ENCODE measurements around the gene RASAL2. TPM values are rescaled to one million over a fixed set of nuclear protein-coding genes. Genes with fewer than 3 reads are reported as not detected.
"Not testable (repeated sequence)": the region's sequence is repeated elsewhere in the genome, so short reads cannot be mapped to it uniquely, and the experiment has no call there.

Gene RASAL2
- total RNA-seq, 1 experiment from 2014 or later, result 28.7 TPM

DNA sequence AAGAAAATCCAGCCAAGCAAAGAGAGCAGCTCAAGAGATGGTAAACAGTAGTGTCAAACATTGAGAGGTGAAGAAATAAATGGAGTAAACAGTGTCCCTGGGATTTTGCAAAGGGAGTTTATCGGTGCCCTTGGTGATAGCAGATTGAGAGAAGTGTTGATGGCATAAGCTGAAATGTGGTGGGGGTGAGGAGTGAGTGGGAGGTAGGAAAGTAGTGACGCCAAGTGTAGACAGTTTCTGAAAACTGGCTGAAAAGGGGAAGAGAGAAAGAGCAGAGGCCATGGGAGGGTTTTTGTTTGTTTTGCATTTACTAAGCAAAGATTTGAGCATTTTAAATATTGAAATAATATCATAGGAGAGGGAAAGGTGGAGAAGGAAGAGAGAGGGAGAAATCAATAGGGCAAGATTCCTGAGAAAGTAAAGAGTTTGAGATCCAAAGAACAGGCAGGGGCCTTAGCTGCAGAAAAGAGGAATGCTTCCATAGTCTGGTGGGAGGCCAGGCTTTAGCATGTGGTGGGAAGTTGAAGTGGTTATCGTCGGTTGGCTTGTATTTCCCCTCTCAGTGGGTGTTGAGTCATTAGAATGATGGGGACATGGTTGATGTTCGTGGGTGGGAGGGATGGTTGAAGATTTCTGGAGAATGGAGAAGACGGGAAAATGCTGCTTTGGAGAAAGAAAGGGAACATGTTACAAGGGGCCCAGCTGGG is 26.8 kb upstream of the RASAL2 start:
- DNase-seq (ENCODE audit: low read depth), result no peak

DNA sequence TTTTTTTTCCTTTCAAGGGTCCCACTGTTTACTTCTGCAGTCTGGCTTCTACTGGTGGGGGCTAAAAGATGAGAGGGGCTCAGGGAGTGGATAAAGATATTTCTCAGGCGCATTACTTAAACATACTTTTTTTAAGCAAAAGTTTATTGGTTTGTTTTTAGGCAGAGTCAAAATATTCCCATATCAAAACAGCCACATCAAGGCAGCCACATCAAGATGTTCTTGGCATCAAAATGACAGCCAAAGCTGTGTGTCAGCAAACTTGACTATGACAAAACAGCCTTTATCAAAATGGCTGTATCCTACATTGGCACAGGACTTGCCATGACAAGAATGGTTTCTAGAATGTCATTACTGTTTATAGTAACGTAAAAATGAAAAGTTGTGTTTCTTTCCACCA is 22.1 kb upstream of the RASAL2 start:
- DNase-seq (ENCODE audit: low read depth), result no peak

GRCh38 chr1:178072326-178072725 is 21.6 kb upstream of the RASAL2 start:
- no peak for DNase-seq (ENCODE audit: low read depth)

DNA sequence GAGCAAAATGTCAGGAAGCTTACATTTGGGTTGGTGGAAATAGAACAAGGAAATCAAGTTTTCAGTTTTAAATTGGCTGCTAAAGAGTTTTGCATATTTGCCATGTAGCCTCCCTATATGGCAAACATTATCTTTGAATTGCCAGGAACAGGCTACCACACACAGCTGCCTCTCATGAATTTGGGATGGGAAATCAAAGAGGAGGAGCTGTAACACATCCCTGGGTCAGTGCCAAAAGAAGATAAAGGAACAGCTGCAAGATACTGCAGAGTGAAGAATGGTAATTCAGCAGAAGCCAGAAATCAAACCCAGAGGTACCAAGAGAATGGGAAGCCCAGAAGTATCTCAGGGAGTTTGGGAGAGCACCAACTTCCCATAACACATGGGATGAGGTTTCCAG is 18.6 kb upstream of the RASAL2 start:
- DNase-seq (ENCODE audit: low read depth), result no peak

DNA sequence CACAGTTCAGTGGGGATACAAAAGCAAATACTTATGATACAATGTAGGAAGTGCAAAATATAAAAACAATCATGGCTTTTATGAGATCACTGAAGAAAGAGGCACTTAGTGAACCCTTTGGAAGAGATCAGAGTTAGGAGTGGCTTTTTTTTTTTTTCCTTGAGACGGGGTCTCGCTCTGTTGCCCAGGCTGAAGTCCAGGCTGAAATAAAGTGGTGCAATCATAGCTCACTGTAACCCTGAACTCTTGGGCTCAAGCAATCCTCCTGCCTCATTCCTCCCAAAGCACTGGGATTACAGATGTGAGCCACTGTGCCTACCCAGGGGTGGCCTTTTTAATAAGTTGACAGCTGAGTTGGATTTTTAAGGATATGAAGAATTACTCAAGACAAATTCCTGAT is 17.3 kb upstream of the RASAL2 start:
- DNase-seq (ENCODE audit: low read depth), result no peak

- DNase-seq (ENCODE audit: low read depth), result no peak
These were observed 16.0 kb upstream of the RASAL2 start for GRCh38 chr1:178077917-178078316.

GRCh38 chr1:178086294-178086693 is 7.6 kb upstream of the RASAL2 start:
- no peak for DNase-seq (ENCODE audit: low read depth)

GRCh38 chr1:178086766-178087165 is 7.1 kb upstream of the RASAL2 start:
- no peak for DNase-seq (ENCODE audit: low read depth)

GRCh38 chr1:178088651-178089050 is 5.3 kb upstream of the RASAL2 start:
- DNase-seq (ENCODE audit: low read depth), result no peak

GRCh38 chr1:178091454-178091853 is 2.5 kb upstream of the RASAL2 start:
- not testable (repeated sequence) for DNase-seq (ENCODE audit: low read depth)

DNA sequence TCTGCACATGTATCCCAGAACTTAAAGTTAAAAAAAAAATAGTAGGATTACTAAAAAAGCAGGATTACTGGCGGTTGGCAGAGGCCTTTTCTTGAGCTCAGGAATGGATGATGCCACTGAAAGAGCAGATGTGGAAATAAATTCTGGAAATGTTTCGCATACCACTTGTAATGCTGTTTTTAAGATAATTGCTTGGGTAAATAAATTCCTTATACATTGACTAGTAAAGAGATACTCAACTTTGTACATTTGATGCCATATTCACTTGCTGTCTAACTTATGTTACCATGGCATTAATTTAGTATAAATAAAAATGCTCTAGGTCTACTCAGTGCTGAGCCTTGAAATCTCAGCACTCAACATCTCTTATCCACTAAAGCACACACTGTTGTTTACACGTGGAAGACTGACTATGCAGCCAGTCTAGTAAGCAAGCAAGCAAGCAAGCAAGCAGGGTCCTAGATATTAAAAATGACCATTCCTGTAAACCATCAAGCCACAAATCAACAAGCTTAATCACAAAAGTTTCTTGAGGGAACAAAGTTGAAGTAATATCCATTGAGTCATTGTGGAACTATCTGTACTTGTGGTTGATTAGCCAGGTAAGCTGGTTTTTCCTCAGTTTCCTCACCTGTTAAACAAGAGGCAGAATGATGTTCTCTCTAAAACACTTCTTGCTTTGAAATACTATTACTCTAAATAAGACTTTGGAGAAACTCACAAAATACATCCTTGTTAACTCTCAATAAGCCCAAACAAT is 1.7 kb upstream of the RASAL2 start:
- DNase-seq (ENCODE audit: low read depth), result no peak

DNA sequence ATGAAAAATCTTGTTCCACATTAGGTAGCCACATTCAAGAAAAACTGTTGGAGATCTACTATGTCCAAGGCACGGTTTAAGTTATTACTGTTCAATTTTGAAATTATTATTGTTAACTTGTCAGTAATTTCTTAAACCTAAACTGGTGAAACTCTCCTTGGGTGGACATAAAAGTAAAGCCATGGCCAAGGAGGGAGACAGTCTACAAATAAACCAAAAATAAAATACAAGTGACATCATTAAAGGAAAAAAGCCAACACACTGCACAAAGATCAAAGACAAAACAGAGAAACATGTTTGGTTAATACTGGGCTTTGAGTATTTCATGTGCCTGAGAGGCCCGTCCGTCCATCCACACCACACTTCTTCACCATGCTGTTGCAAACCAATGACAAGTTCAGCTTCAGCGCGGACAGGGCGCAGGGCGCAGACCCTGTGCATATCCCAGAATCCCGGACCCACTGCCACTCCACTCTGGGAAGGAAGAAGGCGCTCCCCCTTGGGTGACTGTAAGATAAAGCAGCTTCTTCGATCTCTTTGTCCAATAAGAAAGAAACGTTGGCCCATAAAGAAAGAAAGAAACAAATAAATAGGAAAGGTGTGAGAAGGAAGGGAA is 918 bp upstream of the RASAL2 start:
- no peak for DNase-seq (ENCODE audit: low read depth)

DNA sequence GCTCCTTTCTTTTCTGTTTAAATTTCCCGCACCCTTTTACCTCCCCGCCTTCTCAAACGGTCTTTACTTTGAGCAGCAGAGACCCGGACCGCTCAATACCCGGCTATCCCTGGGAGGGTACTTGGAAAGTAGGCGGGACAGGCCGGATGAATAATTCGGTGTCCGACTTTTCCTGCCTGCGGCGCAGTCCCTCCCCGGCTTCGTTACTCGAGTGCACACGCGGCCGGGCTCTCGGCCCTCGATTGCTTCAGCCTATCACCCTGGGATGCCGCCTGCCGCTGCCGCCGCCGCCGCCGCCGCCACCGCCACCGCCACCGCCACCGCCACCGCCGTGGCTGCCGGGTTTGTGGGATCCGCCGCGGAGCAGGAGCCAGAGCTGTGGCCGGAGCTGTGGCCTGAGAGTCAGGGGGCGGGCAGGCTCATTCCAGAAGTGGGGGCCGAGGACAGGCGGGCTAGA is 382 bp upstream of the RASAL2 start:
- DNase-seq (ENCODE audit: low read depth), result peak; percentile 94

GRCh38 chr1:178094739-178095645 is 1.1 kb downstream of the RASAL2 start:
- DNase-seq (ENCODE audit: low read depth), result peak; percentile 50

- DNase-seq (ENCODE audit: low read depth), result no peak
These were observed 2.5 kb downstream of the RASAL2 start for GRCh38 chr1:178096421-178096820.

- no peak for DNase-seq (ENCODE audit: low read depth)
These were observed 4.4 kb downstream of the RASAL2 start for GRCh38 chr1:178098262-178098661.

GRCh38 chr1:178101266-178101630 is 7.3 kb downstream of the RASAL2 start:
- DNase-seq (ENCODE audit: low read depth), result no peak

DNA sequence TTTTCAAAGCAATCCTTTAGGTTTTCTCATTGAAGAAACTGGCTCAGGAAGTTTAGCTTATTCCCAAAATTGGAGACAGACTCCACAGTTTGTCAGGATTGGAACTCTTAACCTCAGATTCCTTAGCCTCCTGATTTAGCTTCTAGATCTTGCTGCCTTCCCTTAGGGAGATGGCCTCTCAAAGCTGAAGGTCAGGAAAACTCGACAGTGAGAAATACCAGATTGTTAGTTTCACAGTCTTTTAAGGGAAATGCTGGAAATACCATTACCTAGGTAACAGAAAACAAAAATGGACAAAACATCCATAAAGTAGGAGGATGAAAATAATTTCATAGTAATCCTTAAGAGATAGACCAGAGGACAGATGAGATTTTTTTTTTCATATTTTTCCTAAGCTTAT is 7.8 kb downstream of the RASAL2 start:
- no peak for DNase-seq (ENCODE audit: low read depth)

DNA sequence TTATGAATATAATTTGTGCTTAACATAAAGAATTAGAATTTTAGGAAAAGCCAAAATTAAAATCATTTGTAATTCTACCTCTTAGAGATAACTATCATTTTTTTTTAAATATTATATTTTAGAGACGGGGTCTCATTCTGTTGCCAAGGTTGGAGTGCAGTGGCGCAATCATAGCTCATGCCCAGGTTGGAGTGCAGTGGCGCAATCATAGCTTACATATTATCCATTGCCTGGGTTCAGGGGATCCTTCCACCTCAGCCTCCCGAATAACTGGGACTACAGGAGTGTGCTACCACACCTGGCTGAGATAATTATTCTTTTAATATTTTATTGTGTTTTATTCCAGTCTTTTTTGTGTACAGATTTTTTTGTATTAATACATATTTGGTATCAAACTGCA is 8.3 kb downstream of the RASAL2 start:
- DNase-seq (ENCODE audit: low read depth), result no peak

DNA sequence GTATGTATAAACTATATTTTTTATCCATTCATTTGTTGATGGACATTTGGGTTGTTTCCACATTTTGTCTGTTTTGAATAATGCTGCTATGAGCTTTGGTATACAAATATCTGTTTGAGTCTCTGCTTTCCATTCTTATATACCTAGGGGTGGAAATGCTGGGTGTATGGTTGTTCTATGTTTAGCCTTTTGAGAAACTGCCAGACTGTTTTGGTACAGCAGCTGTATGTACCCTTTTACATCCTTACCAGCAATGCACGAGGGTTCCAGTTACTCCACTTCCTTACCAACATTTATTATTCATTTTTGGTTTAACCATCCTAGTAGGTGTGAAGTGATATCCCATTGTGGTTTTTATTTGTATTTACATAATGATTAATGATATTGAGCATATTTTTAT is 13.9 kb downstream of the RASAL2 start:
- DNase-seq (ENCODE audit: low read depth), result no peak

GRCh38 chr1:178109348-178110143 is 15.6 kb downstream of the RASAL2 start:
- no peak for DNase-seq (ENCODE audit: low read depth)

All from HT1080 (cell line).